ENCODE results near the gene RSRC1.

GRCh38 chr3:158548691-158549090 is 438.8 kb downstream of the RSRC1 start:
- TF ChIP-seq, protein P1, sequence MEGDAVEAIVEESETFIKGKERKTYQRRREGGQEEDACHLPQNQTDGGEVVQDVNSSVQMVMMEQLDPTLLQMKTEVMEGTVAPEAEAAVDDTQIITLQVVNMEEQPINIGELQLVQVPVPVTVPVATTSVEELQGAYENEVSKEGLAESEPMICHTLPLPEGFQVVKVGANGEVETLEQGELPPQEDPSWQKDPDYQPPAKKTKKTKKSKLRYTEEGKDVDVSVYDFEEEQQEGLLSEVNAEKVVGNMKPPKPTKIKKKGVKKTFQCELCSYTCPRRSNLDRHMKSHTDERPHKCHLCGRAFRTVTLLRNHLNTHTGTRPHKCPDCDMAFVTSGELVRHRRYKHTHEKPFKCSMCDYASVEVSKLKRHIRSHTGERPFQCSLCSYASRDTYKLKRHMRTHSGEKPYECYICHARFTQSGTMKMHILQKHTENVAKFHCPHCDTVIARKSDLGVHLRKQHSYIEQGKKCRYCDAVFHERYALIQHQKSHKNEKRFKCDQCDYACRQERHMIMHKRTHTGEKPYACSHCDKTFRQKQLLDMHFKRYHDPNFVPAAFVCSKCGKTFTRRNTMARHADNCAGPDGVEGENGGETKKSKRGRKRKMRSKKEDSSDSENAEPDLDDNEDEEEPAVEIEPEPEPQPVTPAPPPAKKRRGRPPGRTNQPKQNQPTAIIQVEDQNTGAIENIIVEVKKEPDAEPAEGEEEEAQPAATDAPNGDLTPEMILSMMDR (conservative IDR thresholded peaks at IDR 0.05 in 1 of 2, IDR thresholded peaks at IDR 0.05 in 1 of 2; ENCODE audit: low read depth in 1 of 2, low read length in 2 of 2) = no peak
- no peak for TF ChIP-seq EZH2 (IDR thresholded peaks at IDR 0.05; ENCODE audit: low read length, missing control alignments)
